Stimulated activated CD4-positive, alpha-beta T cell treated with anti-CD3 and anti-CD28 coated beads, Interleukin-2, amount 100 ng/mL, for 4 hours (primary cell): ENCODE measurements around the gene PRKN.

ENCODE experiments used
- DNase-seq: peaks from one replicate; pipeline ENCODE4 v3.0.0-alpha.2; 2020; ENCODE audit warnings: low read depth

The PRKN gene

GRCh38 chr6:162674452-162674851 lies 53.1 kb downstream of the PRKN start:
- no peak for DNase-seq

GRCh38 chr6:162671580-162672165 lies 55.9 kb downstream of the PRKN start:
- no peak for DNase-seq

- DNase-seq: no peak
Measured at GRCh38 chr6:162670345-162670744, 57.2 kb downstream of the PRKN start.

- no peak for DNase-seq
Measured at GRCh38 chr6:162666246-162666645, 61.3 kb downstream of the PRKN start.

GRCh38 chr6:162653808-162654207 lies 73.8 kb downstream of the PRKN start:
- DNase-seq: no peak

GRCh38 chr6:162651505-162651904 lies 76.1 kb downstream of the PRKN start:
- no peak for DNase-seq

- no peak for DNase-seq
Measured at GRCh38 chr6:162649271-162649670, 78.3 kb downstream of the PRKN start.

- no peak for DNase-seq
Measured at GRCh38 chr6:162644153-162644552, 83.4 kb downstream of the PRKN start.

- no peak for DNase-seq
Measured at GRCh38 chr6:162640756-162641155, 86.8 kb downstream of the PRKN start.

GRCh38 chr6:162639951-162640350 lies 87.6 kb downstream of the PRKN start:
- DNase-seq: no peak

- DNase-seq: no peak
Measured at GRCh38 chr6:162638931-162639574, 88.5 kb downstream of the PRKN start.

- no peak for DNase-seq
Measured at GRCh38 chr6:162637317-162637716, 90.2 kb downstream of the PRKN start.

- no peak for DNase-seq
Measured at GRCh38 chr6:162636167-162636566, 91.4 kb downstream of the PRKN start.

- DNase-seq: no peak
Measured at GRCh38 chr6:162631546-162631945, 96.0 kb downstream of the PRKN start.

GRCh38 chr6:162630069-162630468 lies 97.5 kb downstream of the PRKN start:
- no peak for DNase-seq

GRCh38 chr6:162627825-162628224 lies 99.7 kb downstream of the PRKN start:
- DNase-seq: no peak

- no peak for DNase-seq
Measured at GRCh38 chr6:162627362-162627761, 100.2 kb downstream of the PRKN start.

GRCh38 chr6:162626869-162627268 lies 100.7 kb downstream of the PRKN start:
- no peak for DNase-seq

GRCh38 chr6:162625846-162626540 lies 101.6 kb downstream of the PRKN start:
- DNase-seq: no peak

- DNase-seq: no peak
Measured at GRCh38 chr6:162622572-162622971, 105.0 kb downstream of the PRKN start.

GRCh38 chr6:162621246-162621645 lies 106.3 kb downstream of the PRKN start:
- no peak for DNase-seq

GRCh38 chr6:162620073-162620472 lies 107.5 kb downstream of the PRKN start:
- DNase-seq: no peak

GRCh38 chr6:162618448-162619002 lies 109.0 kb downstream of the PRKN start:
- DNase-seq: no peak
